ENCODE measurements around the gene C16orf90. TPM values are rescaled to one million over a fixed set of nuclear protein-coding genes. Genes with fewer than 3 reads are reported as not detected.
A peak's percentile ranks its signal among the peaks of the same experiment; 100 is the strongest.

The C16orf90 gene, protein sequence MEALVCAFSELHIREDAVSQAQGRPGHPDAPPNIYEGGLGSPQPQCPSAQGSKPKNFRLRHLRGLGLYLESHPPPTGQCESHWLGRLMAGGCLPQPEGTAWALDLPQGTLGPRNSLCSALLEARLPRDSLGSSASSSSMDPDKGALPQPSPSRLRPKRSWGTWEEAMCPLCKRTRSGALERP
- not detected for total RNA-seq

DNA sequence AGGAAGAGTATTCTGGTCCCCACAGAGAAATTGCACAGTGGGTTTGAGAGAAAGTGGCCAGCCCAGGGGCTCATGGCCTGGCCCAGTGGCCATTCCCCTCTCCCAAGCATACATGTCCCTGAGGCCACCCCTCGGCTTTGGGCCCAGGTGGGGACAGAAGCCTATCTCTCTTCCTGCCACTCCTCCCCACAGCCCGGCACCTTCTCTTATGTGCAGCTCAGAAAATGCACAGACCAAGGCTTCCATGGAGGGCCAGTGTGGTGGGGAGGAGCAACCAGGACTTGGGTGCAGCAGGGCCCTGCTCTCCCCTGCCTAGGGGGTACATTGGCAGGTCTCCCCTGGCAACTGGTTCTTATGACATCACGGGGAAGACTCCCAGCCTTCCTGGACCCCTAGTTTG lies at the start of gene C16orf90:
Gene C16orf90, minus strand, starts transcription at position 314 of the 400 bp plus-strand sequence. Its CDS starts 68 bp downstream, at position 246.
- DNase-seq (ENCODE audit: low read depth in 2 of 3, low spot score in 2 of 3) = no peak

DNA sequence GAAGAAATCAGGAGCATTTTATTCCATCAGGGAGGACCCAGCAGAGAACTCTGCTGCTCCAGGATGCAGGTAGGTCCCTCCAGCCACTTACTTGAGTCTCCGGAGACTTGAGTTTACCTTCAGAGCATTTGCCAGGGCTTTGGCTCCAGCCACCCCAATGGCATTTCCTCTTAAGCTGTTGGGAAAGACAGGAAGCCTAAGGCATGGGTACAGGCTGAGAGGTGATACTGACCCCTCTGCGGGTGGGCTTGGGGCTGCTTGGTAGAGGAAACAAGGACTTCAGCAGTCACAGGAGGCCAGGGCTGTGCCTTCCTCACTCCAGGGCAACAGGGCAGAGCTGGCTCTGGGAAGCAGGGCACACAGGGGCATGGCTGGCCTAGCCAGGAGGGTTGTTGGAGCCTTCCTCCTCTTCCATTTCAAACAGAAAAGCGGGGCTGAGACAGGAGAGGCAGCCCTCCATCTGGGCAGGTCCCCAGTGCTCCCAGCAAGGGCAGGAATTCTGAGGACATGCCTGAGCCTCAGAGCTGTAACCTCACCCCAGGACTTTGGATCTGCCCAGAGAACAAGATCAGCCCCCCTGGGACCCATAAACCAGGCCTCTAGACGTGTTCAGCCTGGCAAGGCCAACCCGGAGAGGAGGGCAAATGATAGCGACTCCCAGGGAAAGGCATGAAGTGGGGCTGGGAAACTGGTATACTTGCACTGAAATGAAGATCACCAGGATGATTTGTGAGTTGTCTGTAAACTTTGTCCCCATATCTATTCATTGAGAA lies 47.5 kb upstream of the C16orf90 start:
- DNase-seq (ENCODE audit: low read depth in 2 of 3, low spot score in 2 of 3) = no peak

DNA sequence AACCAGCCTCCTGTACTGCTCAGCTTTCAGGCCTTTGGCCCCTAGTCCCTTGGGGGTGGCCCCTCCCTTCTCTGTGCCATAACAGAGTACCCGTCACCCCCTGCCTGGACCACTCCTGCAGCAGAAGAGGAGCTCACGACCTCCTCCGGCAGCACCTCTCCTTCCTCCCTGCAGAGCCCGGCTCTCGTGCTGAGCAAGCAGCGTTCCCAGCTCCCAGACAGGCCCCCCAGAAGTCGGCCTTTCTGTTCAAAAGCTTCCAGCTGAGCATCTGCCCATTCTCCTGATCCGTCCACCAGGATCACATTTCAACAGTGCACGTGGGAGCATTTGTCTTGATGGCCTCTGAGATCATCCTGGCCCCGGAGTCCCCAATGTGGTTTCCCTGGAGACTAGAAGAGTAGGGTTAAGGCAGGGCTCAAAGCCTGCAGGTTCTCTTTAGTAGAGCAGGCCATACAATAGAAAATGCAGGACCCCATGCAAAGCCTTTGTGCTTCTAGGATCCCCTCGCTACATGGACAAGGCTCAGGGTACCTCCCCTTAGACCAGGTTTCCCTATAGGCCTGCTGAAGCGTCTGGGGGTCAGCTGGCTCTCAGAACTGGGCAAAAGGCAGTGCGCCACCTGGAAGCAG lies 46.4 kb upstream of the C16orf90 start:
- DNase-seq (ENCODE audit: low read depth in 2 of 3, low spot score in 2 of 3) = no peak

DNA sequence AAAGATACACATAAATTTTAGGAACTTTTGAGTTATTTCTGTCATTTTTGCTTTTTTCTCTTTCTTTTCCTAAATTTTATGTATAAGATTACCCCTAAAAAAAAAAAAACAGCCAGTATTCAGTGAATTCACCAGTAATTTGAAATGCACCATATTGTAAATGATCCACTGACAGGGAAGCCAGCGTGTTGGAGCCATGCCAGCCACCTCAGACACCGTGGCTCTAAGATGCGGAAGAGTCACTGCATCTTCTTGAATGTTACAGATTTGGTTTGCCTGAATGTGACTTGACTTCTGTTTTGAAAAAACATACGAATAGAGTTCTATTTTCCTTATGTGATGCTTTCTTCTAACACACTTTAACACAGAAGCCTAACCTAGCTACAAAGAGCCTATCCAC lies 42.9 kb upstream of the C16orf90 start:
- no peak for DNase-seq (ENCODE audit: low read depth in 2 of 3, low spot score in 2 of 3)

DNA sequence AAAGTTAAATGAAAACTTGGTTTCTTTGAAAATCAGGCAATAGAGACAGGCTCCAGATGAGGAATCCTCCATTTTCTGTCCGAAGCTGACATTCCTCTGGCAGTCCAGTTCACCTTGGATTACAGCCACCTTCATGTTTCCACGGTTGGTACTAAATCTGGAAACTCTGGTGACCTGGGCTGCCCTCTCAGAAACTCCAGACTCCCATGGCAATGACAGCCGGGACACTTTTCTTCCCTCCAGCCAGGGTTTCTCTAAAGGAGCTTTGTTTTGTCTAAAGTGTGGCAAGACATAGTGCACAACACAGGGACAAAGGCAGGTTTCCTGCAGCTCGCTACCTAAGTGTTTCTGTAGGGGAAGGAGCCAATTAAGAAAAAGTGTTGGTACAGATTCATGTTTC lies 41.6 kb upstream of the C16orf90 start:
- DNase-seq (ENCODE audit: low read depth in 2 of 3, low spot score in 2 of 3) = no peak

DNA sequence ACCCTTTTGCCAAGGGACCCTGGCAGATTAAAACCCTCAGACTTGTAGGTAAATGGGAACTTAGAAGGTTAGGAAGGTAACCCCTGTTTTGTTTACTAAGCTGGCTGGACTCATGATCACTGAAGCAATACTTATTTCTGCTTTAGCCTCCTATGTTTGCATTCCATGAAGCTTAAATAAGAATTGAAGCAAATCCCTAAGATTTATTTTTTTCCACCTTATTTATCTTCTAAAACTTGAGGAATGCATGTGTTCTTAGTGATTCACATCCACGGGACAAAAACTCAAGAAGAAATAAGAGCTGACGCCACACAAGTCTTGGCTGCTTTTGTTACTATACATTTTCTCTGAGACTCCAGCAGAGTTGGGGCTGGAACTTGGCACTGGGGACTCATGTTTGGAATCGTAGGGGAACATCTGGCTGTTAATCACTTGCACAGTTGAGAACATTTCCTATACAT lies 41.0 kb upstream of the C16orf90 start:
- DNase-seq (ENCODE audit: low read depth in 2 of 3, low spot score in 2 of 3) = no peak

DNA sequence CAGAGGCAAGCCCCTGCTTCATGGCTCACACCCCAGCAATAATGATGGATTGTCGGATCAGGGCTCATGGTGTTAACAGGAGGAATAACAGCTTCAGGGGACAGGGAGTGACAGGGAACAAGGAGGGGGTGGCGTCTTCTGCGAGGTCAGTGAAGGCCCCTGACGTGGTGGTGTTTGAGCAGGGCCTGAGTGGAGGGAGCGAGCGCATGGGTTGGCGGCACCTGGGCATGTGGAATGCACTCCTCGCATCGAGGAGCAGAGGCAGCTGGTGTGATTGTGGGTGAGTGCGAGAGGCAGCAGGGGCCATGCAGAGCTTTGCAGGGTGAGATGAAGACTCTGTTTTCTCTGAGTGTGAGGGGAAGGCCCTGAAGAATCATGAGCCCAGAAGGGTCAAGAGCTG lies 38.8 kb upstream of the C16orf90 start:
- DNase-seq (ENCODE audit: low read depth in 2 of 3, low spot score in 2 of 3) = no peak

DNA sequence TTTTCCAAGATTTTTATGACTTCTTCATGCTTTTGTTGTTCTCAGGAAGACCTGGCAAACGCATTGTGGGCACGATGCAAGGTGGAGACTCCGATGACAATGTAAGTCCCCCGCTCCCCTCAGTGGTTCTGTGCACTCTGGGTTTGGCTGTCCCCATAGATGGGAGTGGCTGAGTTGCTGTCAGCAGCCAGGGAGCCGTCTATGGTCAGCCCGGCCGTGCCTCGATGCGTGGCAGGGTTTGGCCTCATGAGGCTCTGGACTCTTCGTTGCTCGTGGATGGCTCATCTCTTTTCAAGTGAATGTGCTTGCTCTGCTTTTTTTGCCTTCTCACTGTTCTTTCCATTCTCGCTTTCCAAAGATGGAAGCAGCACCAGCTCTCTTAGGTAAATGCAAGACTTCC lies 37.5 kb upstream of the C16orf90 start:
- no peak for DNase-seq (ENCODE audit: low read depth in 2 of 3, low spot score in 2 of 3)

DNA sequence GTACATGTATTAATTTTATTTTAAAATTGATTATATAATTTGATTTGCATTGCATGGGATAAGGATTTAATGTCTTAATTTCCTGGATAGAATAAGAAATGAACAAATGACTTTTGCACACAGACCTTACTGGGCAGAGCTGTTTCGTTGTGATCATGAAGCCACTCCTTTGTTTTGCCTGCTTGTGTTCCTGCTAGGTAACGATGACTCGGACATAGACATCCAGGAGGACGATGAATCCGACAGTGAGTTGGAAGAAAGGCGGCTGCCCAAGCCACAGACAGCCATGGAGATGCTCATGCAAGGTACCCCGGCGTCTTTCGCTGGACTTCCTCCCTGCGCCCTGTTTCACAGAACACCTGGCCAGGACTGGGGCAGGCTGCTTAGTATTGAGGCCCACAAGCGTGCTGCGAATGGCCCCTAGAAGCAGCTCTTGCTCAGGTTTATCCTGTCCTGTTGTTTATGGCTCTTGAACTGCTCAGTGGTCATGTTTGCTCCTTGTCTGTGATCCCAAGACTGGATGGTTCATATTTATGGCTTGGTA lies 35.2 kb upstream of the C16orf90 start:
- DNase-seq (ENCODE audit: low read depth in 2 of 3, low spot score in 2 of 3) = no peak

DNA sequence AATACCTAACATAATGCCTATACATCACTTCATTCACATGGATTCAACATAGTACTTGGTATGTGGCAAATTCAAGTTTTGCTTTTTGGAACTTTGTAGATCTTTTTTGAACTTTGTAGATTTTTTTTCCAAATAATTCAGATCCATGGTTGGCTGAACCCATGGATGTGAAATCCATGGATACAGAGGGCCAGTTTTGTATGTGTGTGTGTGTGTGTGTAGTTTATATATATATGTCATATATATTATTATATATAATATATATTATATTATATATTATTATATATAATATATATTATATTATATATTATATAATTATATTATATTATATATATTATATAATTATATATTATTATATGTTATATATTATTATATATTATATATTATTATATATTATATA lies 33.9 kb upstream of the C16orf90 start:
- DNase-seq (ENCODE audit: low read depth in 2 of 3, low spot score in 2 of 3) = no peak

DNA sequence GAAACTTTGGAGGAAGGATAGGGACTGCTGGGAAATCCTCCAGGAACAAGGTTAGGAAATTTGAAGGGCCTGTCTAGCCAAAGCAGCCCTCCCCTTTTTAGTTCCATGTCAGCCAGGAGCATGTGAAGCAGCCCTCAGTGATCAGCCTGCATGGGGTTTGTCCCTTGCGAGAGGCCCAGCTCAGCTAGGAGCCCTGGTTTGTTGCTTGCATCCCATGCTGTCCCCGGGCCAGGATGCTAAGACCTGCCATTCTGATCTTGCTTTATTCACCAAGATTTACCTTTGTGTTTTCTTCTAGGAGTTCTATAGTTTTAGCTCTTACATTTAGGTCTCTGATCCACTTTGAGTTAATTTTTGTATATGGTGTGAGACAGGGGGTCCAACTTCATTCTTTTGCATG lies 33.1 kb upstream of the C16orf90 start:
- DNase-seq (ENCODE audit: low read depth in 2 of 3, low spot score in 2 of 3) = no peak

DNA sequence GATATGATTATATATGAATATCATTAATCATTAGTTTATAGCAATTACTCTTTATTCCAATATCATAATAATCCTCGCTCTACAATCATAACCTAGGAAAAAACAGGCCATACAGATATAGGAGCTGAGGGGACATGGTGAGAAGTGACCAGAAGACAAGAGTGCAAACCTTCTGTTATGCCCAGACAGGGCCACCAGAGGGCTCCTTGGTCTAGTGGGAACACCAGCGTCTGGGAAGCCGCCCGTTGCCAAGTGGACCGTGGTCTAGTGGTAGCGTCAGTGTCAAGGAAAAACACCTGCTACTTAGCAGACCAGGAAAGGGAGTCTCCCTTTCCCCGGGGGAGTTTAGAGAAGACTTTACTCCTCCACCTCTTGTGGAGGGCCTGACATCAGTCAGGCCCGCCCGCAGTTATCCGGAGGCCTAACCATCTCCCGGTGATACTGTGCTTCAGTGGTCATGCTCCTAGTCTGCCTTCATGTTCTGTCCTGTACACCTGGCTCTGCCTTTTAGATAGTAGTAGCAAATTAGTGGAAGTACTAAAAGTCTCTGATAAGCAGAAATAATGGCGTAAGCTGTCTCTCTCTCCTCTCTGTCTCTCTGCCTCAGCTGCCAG lies 32.0 kb upstream of the C16orf90 start:
- peak in 2 of 3 donors; percentile 40 to 51 for DNase-seq (ENCODE audit: low read depth in 2 of 3, low spot score in 2 of 3)

DNA sequence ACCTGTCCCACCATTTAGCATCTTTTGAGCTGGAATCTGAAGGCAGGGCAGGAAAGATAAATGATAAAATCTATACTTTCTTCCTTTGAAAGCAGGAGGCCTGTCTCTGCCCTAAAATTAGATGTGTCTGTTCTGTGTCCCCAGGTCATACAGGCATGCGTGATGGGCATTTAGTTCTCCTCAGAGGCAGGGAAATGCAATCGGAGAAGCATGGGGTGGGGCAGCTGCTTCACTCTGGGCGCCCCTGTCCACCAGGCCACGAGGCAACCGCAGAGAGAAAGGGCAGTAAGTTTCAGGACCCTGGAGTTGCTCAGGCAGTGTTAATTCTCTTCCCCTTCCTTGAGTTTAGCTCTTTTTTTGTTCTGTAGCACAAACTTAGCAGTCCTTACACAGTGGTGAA lies 30.7 kb upstream of the C16orf90 start:
- DNase-seq (ENCODE audit: low read depth in 2 of 3, low spot score in 2 of 3) = no peak

DNA sequence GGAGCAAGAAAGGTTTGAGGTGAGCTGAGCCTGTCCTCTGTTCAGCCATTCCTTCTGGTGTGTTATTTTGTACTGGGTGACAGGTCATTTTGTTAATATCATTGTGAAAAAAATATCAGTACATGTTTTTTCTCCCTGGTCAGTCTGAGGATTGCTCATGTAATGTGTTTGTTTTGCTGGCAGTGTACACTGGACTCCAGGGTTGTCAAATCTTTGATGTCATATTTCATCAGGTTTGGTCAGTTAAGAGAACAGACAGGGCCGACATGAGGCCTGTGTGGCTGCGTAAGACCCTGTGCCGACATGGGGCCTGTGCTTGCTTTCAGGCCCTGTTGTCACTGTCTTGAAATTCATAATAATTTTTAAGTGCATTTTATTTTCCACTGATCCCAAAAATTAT lies 28.0 kb upstream of the C16orf90 start:
- DNase-seq (ENCODE audit: low read depth in 2 of 3, low spot score in 2 of 3) = no peak

DNA sequence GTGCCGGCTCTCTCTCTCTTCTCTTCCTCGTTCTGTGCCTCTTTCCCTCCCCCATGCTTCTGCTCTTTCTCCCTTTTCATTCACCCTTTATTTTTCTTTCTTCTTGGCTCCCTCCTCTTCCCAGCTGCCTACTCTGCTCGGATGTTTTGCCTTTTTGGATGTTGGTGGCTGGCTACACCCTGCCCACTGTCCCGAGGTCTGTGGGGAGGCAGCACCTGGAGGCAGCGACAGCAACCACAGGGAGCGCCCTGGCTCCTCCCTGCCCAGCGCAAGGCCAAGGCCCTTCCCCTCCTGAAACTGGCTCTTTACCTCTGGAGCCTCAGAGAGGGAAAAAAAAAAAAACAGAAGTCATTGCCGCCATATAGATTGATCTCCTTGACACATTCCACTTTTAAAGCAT lies 25.6 kb upstream of the C16orf90 start:
- DNase-seq (ENCODE audit: low read depth in 2 of 3, low spot score in 2 of 3) = no peak

DNA sequence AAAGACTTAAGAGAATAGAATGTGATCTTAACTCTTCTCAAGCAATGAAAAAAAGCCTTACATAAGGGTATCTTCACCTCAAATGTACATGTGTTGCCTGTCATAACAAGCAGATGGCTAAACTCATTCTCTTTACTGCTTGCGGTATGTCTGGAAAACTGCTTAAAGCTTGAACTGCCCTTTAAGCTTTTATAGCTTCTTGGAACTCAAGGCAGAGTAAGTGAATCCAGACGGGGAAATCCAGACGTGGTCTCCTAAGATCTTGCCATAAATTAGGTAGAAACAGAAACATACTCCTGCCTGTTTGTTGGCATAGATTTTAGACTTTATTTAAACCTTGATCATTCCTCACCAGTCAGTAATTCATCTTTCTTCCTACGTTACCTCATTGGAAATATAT lies 25.1 kb upstream of the C16orf90 start:
- DNase-seq (ENCODE audit: low read depth in 2 of 3, low spot score in 2 of 3) = no peak

DNA sequence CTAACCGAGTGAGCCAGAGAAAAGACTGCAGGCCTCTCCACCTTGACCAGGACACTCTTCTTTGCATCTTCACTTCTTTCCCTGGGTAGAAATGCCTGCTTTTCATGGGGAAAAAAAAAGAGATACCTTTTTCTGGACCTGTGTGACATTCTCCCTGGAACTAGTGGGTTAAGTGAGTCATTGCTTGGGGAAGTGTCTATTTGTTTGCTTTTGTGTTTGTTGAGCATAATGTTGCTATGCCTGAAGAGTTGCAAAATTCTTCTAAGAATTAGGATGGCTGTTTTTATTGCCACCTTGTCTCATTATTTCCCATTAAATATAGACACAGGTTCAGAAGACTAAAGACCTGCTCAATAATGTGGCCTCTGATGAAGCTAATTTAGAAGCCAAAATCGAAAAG lies 24.3 kb upstream of the C16orf90 start:
- DNase-seq (ENCODE audit: low read depth in 2 of 3, low spot score in 2 of 3) = no peak

DNA sequence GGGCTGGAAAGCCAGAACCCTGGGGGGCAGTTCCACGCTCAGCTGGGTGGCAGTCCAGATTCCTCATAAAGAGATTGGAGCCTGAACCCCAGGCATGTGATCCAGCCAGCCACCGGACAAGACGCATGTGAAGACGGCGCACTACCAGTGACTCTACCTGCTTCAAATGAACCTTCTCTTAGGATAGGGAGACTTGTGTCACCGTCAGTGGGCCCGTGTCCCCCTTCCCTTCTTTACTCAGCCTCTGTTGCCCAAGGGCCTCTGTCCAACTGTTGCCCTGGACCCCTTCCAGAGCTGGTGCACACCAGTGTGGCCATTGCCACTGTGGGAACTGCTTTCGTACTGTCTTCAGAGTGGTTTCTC lies 23.7 kb upstream of the C16orf90 start:
- DNase-seq (ENCODE audit: low read depth in 2 of 3, low spot score in 2 of 3) = no peak

DNA sequence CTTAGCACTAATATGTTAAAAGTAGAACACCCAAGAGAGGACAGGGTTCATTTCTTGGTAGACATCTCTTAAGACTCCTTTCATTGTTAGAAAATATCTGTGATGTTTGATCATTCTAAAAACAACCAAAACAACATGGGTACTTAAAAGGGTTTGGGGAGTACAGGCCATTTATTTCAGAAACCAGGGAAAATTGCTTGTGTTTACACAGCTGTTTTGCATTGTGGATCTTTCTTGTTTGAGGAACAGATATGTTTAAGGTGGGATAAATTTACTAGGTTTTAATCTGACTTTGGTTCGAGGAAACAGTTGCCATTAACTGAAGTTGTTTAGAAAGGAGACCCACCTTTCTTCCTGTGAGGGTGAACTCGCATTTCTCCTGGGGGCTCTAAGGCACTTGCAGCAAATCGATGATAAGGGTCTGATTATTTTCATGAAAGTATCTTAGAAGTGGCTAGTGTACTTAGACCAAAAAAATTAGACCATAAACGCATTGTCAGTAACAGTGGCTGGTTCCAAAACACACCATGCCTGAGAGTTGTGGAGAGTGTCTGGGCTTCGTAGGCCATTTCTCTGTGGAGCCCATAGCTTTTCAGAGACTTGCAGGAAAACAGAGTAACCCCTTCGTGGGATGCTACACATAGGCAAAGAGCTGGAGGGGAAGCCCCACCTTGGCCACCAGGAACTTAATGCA lies 23.1 kb upstream of the C16orf90 start:
- no peak for DNase-seq (ENCODE audit: low read depth in 2 of 3, low spot score in 2 of 3)

DNA sequence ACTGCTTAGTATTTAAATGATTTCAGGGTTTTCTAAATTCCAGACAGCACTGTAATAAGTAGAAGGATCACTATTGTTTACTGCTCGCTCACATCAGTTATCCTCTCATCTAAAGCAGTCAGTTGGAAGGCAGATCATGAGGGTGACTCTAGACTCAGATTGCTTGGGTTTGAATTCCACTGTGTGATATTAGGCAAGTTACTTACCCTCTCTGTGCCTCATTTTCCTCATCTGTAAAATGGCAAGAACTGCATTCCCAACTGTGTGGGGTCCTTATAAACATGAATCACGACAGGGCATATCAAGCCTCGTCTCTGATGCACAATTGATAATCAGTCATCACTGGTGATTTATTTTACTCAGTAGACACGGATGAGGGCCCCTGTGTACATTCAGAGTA lies 20.6 kb upstream of the C16orf90 start:
- no peak for DNase-seq (ENCODE audit: low read depth in 2 of 3, low spot score in 2 of 3)

DNA sequence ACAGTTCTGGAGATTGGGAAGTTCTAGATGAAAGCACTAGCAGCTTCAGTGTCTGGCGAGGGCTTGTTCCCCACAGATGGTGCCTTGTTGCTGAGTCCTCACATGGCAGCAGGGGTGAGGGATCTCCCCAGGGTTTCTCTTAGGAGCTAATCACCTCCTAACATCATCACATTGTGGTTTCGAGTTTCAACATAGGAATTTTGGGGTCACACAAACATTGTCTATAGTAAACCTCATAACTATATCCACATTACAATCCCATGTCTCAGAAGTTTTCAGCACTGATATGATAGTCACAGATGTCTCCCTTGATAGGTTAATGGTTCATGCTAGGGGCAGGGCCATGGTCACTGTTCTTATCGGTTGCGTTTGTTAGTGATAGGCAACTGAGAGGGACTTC lies 19.3 kb upstream of the C16orf90 start:
- no peak for DNase-seq (ENCODE audit: low read depth in 2 of 3, low spot score in 2 of 3)

All from hematopoietic multipotent progenitor cell (in vitro differentiated cells).